Tibial nerve (tissue), 4 donors: ENCODE measurements around the gene OPCML. TPM values are rescaled to one million over a fixed set of nuclear protein-coding genes. Genes with fewer than 3 reads are reported as not detected.

Experiments used
- DNase-seq, 2 donors: peaks; one replicate each; pipeline ENCODE4 v3.0.0-alpha.2; 2019; ENCODE audit warnings: low spot score in 2 of 2
- H3K27ac ChIP-seq, 4 donors: fragments of 200-600 bp; sonication (generic) in 3 of 4; one replicate each; pipeline ENCODE4 v1.5.1; 2017 to 2019; ENCODE audit warnings: mild to moderate bottlenecking in 1 of 4
- H3K27me3 ChIP-seq, 2 donors: fragments of 200-600 bp; sonication (generic) in 1 of 2; one replicate each; pipeline versions ENCODE4 v1.5.1 to v1.6.0; 2017 to 2019
- H3K36me3 ChIP-seq, 3 donors: fragments of 200-600 bp; sonication (generic); one replicate each; pipeline ENCODE4 v1.5.1; 2018 to 2019
- H3K4me1 ChIP-seq, 4 donors: fragments of 200-600 bp; sonication (generic) in 3 of 4; one replicate each; pipeline ENCODE4 v1.5.1; 2017 to 2019
- H3K4me3 ChIP-seq, 4 donors: fragments of 200-600 bp; sonication (generic) in 3 of 4; one replicate each; pipeline ENCODE4 v1.5.1; 2017 to 2019; ENCODE audit warnings: mild to moderate bottlenecking in 1 of 4, moderate library complexity in 1 of 4
- H3K9me3 ChIP-seq, 4 donors: fragments of 200-600 bp; sonication (generic) in 3 of 4; one replicate each; pipeline ENCODE4 v1.5.1; 2017 to 2019
- CTCF ChIP-seq, 5 experiments: fragments of 200-600 bp in 3 of 5; fragments of 450-650 bp in 2 of 5; sonication (generic) in 3 of 5; IDR thresholded peaks; one replicate each; pipeline ENCODE4 v1.5.1; 2016 to 2019; ENCODE audit warnings: antibody characterized with exemption in 5 of 5, mild to moderate bottlenecking in 3 of 5, moderate library complexity in 2 of 5
- EP300 ChIP-seq, 2 donors: sonication (generic); formaldehyde crosslinking; IDR thresholded peaks; one replicate each; pipeline ENCODE4 v1.6.1; 2017; ENCODE audit warnings: antibody characterized with exemption in 2 of 2, mild to moderate bottlenecking in 1 of 2
- POLR2A ChIP-seq, 2 donors: fragments of 450-650 bp; IDR thresholded peaks; one replicate each; pipeline ENCODE4 v1.6.1; 2017; ENCODE audit warnings: antibody characterized with exemption in 2 of 2, mild to moderate bottlenecking in 2 of 2, moderate library complexity in 2 of 2
- WGBS, 2 donors: methylation state at CpG; one replicate each; pipeline ENCODE4 v1.1.5; 2018; 5-methylcytosine and 5-hydroxymethylcytosine counted together
- total RNA-seq, 4 donors: library from RNA; depleted of rRNA; stranded (reverse); fragments of >200 nt; gene quantifications; one replicate each; pipeline ENCODE4 v1.1.0, GENCODE V29; 2016

The OPCML gene
- total RNA-seq, 4 donors from 2014 or later: 1.0 to 10.8 (median 1.9) TPM

- TF ChIP-seq EP300 (IDR thresholded peaks at IDR 0.05): no peak
- TF ChIP-seq CTCF (IDR thresholded peaks at IDR 0.05): no peak
- TF ChIP-seq POLR2A (IDR thresholded peaks at IDR 0.05): no peak
- DNase-seq: no peak
- Histone ChIP-seq H3K9me3 (no peaks in the 10 kb centered on the region), H3K27me3 (no peaks in the 10 kb centered on the region), H3K27ac (no peak overlapping the region), H3K4me1 (peaks cover 0 to 5% (median 0%) of the 10 kb centered on the region in 4 donors), H3K36me3 (no peaks in the 10 kb centered on the region), H3K4me3 (no peak overlapping the region)
- WGBS, 2 donors: 47 to 62% methylated on average over 7 of the region's 7 CpGs
These were observed 1080.2 kb downstream of the OPCML start for GRCh38 chr11:132451942-132452601.

GRCh38 chr11:132450631-132451030, 1081.7 kb downstream of the OPCML start:
- Histone ChIP-seq H3K27me3 (no peaks in the 10 kb centered on the region), H3K36me3 (no peaks in the 10 kb centered on the region), H3K9me3 (no peaks in the 10 kb centered on the region), H3K27ac (no peak overlapping the region), H3K4me3 (no peak overlapping the region), H3K4me1 (peaks cover 0 to 12% (median 0%) of the 10 kb centered on the region in 4 donors)
- WGBS, 2 donors: 93 to 97% methylated on average over 3 of the region's 3 CpGs
- no peak for DNase-seq
- TF ChIP-seq CTCF (IDR thresholded peaks at IDR 0.05) (no peak), POLR2A (IDR thresholded peaks at IDR 0.05) (no peak), EP300 (IDR thresholded peaks at IDR 0.05) (no peak)

- no peak for DNase-seq
- WGBS, 2 donors: 74 to 85% methylated on average over 4 of the region's 4 CpGs
- H3K27me3 ChIP-seq: no peaks in the 10 kb centered on the region
- no peaks in the 10 kb centered on the region for H3K9me3 ChIP-seq
- H3K4me3 ChIP-seq: no peak overlapping the region
- peaks cover 0 to 15% (median 0%) of the 10 kb centered on the region in 4 donors for H3K4me1 ChIP-seq
- H3K36me3 ChIP-seq: no peaks in the 10 kb centered on the region
- no peak overlapping the region for H3K27ac ChIP-seq
- TF ChIP-seq EP300 (IDR thresholded peaks at IDR 0.05) (no peak), POLR2A (IDR thresholded peaks at IDR 0.05) (no peak), CTCF (IDR thresholded peaks at IDR 0.05) (no peak)
These were observed 1083.8 kb downstream of the OPCML start for GRCh38 chr11:132448334-132448995.

- 88 to 100% methylated on average over 1 of the region's 1 CpG for WGBS, 2 donors
- no peaks in the 10 kb centered on the region for H3K9me3 ChIP-seq
- TF ChIP-seq CTCF (IDR thresholded peaks at IDR 0.05): no peak
- no peak for TF ChIP-seq POLR2A (IDR thresholded peaks at IDR 0.05)
- TF ChIP-seq EP300 (IDR thresholded peaks at IDR 0.05): no peak
- H3K4me1 ChIP-seq: peaks cover 0 to 15% (median 0%) of the 10 kb centered on the region in 4 donors
- no peak for DNase-seq
- H3K27ac ChIP-seq: no peak overlapping the region
- H3K4me3 ChIP-seq: no peak overlapping the region
- H3K27me3 ChIP-seq: no peaks in the 10 kb centered on the region
- no peaks in the 10 kb centered on the region for H3K36me3 ChIP-seq
These were observed 1084.5 kb downstream of the OPCML start for GRCh38 chr11:132447761-132448160.

GRCh38 chr11:132445859-132446291, 1086.4 kb downstream of the OPCML start:
- Histone ChIP-seq H3K27me3 (no peaks in the 10 kb centered on the region), H3K4me3 (no peak overlapping the region), H3K9me3 (no peaks in the 10 kb centered on the region), H3K4me1 (peaks cover 0 to 10% (median 0%) of the 10 kb centered on the region in 4 donors), H3K36me3 (no peaks in the 10 kb centered on the region), H3K27ac (no peak overlapping the region)
- WGBS, 2 donors: 42 to 46% methylated on average over 1 of the region's 1 CpG
- no peak for TF ChIP-seq POLR2A (IDR thresholded peaks at IDR 0.05)
- TF ChIP-seq EP300 (IDR thresholded peaks at IDR 0.05): no peak
- TF ChIP-seq CTCF (IDR thresholded peaks at IDR 0.05): no peak
- no peak for DNase-seq
